A549 treated with ZK216348 at 1 μM for 4 hours (cell line): ENCODE data around the gene USH1G. TPM values are rescaled to one million over a fixed set of nuclear protein-coding genes. Genes with fewer than 3 reads are reported as not detected.

Experiments used
- total RNA-seq: library from RNA; stranded (reverse); fragments of 200-300 nt; extraction: Qiagen RNA extraction; gene quantifications from 5 replicates; pipeline ENCODE4 v1.2.3, GENCODE V29; 2022; ENCODE audit warnings: low read depth

The USH1G gene
- total RNA-seq = 0.08 to 0.18 TPM (median 0.12 TPM) in 4 of 5 replicates, not detected in the other

DNA sequence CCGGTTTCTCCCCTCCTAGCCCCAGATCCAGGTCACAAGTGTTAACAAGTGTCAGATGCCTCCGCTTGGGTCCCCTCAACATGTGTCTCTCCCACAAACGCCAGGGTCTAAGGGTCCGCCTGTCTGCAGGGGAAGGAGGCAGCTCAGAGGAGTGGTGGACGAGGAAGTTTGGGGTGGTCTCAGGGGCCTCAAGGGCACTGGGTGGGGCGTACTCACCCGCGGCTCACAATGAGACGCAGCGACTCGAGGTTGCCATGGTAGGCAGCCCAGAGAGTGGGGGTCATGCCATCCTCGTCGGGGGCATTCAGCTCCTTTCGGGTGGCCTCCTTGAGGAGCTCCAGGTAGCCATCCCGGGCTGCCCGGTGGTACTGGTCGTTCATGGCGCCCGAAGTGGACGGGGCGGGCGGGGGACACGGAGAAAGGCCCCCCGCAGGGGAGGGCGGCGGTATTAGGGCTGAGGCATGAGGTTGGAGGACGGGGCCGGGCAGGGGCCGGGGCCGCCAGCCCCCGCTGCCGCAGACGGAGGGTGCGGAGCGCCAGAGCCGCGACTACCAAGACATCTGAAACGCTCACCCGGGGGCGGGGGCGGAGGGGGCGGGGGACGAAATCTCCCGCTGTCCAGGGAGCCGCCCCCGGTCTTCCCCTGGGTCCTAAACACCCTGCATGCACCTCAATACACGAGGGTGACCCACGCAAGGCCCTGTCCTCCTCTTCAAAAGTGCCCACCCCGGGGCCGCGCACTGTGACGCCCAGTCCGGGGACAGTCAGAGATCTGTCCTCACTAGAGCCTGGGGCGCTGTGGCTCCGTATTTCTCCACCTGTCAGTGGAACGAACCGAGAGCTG is at the start of gene USH1G:
Gene USH1G, minus strand, starts transcription at position 562 of the 844 bp plus-strand sequence. Its CDS starts 182 bp downstream, at position 380.

DNA sequence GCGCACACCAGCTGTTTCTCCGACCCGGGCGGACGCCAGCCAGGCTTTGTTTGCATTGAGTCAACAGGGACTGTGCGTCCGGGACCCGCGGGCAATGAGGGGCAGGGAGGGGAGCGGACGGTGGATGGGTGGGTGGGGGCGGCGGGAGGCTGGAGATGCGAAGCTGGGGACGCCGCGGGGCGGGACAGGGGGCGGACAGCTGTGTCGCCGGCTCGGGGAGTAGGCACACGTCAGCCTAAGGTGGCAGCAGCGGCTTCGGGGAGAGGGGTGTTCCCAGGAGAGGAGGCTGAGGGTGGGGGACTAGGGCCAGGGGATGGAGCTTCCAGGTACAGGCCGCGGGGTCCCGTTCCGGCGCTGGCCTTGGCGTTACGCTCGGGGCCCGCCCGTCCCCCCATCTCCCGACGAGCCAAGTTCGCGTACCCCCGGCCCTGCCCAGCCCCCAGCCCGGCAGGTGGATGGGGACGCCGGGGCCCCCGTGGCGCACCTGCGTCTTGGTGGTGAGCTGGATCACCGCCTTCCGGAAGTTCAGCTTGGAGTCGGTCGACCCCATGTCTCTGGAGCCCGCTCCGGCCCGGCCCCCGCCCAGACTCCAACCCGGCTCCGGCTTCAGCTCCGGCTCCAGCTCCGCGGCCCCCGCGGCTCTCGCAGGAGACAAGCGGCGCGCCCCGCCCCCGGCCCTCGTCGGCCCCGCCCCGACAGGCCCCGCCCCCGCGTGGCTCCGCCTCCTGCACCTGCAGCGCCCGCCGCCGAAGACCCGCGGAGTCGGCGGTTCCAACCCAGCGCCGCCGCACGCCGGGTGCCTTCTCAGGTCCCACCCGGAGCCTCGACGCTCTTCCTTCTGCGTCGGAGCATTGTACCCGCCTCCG is 49.3 kb upstream of the USH1G start, which contains the start of gene HID1:
Gene HID1, minus strand, starts transcription at position 653 of the 866 bp plus-strand sequence. Its CDS starts 103 bp downstream, at position 550.

DNA sequence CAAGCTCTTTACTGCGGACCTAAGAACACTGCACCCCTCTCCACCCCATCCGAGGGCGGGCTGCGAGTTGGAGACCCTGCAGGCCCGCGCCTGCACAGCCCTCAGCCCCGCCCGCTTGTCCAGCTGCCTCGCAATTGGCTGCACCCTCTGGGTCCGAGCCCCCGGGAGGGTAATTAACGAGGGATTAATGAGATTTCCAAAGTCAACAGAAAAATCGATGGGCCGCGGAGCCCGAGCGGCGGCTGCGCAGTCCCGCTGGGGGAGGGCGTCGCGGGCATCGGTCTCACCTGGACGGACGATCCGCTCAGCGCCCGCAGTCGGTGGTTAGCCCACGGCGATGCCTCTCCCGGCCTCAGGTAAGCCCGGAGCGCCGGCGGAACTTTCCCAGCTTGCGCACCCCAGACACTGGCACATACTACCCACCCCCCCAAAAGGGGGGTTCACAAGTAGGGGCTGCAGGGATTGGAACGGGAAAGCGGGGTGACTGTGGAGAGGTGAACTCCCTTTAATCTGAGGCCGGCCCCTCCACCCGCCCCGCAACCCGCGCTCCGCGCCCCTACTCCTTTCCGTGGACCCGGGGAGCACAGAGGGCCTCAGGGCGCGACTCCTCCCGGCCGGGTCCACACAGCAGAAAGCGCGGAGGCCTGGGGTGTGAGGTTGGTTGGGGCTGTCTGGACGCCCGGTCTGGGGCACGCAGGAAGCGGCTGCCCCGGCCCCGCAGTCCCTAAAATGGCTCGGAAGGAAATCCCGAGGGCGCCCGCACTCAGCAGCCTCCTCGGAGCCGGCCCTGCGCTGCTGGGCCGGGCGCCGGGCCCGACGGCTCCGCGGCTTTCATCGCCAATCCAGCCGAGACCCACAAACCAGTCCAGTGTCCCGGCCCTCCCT is 12.8 kb upstream of the USH1G start, which contains the start of gene OTOP3:
Gene OTOP3, plus strand, starts transcription at position 314 of the 885 bp plus-strand sequence. Its CDS starts 24 bp downstream, at position 338.

DNA sequence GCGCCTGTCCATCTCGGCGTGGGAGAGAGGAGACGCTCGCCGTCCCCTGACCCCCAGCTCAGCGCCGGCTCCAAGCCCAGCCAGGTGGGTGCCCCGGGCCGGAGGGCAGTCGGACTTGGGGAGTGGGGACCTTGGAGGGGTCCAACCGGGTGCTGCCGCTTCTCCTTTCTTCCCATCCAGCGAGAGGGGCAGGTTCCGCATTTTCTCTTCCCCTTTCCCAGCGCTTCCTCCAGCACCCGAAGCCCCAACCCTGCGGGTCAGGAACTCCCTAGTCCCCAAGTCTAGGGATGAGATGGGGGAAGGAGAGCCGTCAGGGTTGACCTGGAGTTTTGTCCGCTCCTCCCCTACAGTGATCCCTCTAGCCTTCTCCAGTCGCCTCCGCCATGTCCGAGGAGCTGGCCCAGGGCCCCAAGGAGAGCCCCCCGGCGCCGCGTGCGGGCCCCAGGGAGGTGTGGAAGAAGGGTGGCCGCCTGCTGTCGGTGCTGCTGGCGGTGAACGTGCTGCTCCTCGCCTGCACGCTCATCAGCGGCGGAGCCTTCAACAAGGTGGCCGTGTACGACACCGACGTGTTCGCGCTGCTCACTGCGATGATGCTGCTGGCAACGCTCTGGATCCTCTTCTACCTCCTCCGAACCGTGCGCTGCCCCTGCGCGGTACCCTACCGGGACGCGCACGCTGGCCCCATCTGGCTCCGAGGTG is 1.3 kb upstream of the USH1G start, which contains the start of gene OTOP2:
Gene OTOP2, plus strand, starts transcription at position 24 of the 699 bp plus-strand sequence. Its CDS starts 360 bp downstream, at position 384.

DNA sequence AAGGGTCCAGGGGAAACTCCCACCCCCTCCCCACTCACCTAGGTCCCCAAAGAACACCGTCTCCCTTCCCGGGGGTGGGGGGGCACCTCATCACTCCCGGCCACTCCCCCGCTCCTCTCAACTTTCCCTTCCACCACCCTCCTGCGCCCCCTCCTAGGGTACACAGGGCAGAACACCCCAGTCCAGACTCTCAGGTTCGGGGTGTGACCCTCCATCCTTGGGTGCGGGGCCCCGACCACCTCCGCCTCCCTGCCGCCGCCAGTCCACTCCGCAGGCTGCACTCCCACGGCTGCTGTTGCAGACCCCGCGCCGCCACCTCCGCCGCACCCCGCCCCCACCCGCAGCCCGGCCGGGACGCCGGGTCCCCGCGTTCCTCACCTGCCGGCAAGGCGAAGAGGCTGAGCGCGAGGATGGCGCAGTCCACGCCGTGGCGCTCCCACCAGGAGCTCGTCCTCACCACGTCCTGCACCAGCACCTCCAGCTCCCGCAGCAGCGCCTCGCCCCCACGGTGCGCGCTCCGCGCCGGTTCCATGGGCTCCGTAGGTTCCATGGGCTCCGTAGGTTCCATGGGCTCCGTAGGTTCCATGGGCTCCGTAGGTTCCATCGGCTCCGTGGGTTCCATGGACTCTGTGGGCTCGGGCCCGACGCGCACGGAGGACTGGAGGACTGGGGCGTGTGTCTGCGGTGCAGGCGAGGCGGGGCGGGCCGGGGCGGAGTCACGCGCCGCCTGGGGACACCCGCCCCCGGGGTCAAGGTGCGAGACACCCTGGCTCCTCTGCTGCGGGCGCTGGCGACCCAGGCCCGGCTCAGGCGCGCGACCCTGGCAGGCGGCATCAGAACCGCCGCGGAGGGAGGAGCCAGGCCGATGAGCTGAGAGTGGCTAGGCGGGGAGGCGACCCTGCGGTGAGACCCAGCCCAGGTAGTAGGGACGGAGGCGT is 29.8 kb downstream of the USH1G start, which contains the start of gene FADS6:
Gene FADS6, minus strand, starts transcription at position 660 of the 938 bp plus-strand sequence. Its CDS starts 38 bp downstream, at position 622.

DNA sequence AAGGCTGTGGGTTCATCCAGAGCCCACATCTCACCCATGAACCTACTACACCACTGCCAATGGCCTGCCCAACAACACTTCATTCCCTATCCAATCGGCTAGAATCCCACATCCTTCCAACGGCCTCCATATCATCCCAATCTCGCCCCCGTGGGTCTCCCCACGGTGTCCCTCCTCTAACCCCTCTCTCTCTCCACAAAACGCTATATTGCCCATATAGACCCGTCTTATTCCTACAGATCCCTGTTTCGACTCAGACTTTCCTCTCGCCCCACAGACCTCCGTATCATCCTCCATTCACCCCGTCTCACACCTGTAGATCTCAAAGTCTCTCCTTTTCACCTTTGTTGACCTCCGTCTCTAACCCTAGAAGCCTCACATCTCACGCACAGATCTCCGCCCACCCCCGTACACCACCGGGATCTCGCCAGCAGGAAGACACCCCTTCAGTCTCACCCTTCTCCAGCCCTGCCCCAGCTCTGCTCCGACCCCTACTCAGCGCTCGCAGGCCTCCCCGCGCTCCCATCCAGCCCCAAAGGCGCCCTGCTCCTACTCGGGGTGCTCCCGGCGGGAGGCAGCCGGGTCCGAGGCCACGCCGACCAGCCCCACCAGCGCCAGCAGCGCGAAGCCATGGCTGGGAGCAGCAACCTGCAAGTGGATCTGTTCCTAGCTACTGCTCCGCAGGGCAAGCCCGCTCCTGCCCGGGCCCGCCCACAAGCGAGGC is 50.6 kb downstream of the USH1G start, which contains the start of gene FDXR:
Gene FDXR, minus strand, starts transcription at position 682 of the 724 bp plus-strand sequence. Its CDS starts 50 bp downstream, at position 632.

Other genes with a start within 250 kb of the USH1G start
- gene CD300LF, start 210.3 kb downstream of the USH1G start, total RNA-seq = not detected in 5 replicates
- 1.0 to 2.1 TPM (median 1.3 TPM) in 5 replicates for gene RAB37, start 186.0 kb downstream of the USH1G start, total RNA-seq
- 28.8 to 52.1 TPM (median 45.9 TPM) in 5 replicates for gene NHERF1, start 174.6 kb downstream of the USH1G start, total RNA-seq
- gene NAT9, start 146.9 kb downstream of the USH1G start, total RNA-seq = 46.7 to 59.5 TPM (median 57.8 TPM) in 5 replicates
- gene GRIN2C, start 63.4 kb downstream of the USH1G start, total RNA-seq = 0.21 to 0.52 TPM (median 0.27 TPM) in 5 replicates
- gene FDXR, start 50.3 kb downstream of the USH1G start, total RNA-seq = 33.6 to 70.0 TPM (median 67.8 TPM) in 5 replicates
- not detected in 5 replicates for gene FADS6, start 29.6 kb downstream of the USH1G start, total RNA-seq
- gene OTOP2, start 1.0 kb upstream of the USH1G start, total RNA-seq = 0.06 to 0.14 TPM in 2 of 5 replicates, not detected in the others
- not detected in 5 replicates for gene OTOP3, start 12.6 kb upstream of the USH1G start, total RNA-seq
- 7.1 to 12.7 TPM (median 11.0 TPM) in 5 replicates for gene HID1, start 49.5 kb upstream of the USH1G start, total RNA-seq
- gene CDR2L, start 64.4 kb upstream of the USH1G start, total RNA-seq = 41.1 to 73.3 TPM (median 64.5 TPM) in 5 replicates
- gene MRPL58, start 89.4 kb upstream of the USH1G start, total RNA-seq = 75.8 to 85.3 TPM (median 76.5 TPM) in 5 replicates
- 453 to 615 TPM (median 486 TPM) in 5 replicates for gene ATP5PD, start 123.7 kb upstream of the USH1G start, total RNA-seq
- gene KCTD2, start 124.0 kb upstream of the USH1G start, total RNA-seq = 26.4 to 33.7 TPM (median 30.7 TPM) in 5 replicates
- gene SLC16A5, start 164.7 kb upstream of the USH1G start, total RNA-seq = 16.8 to 35.9 TPM (median 29.7 TPM) in 5 replicates
- 17.4 to 21.8 TPM (median 18.7 TPM) in 5 replicates for gene ARMC7, start 186.7 kb upstream of the USH1G start, total RNA-seq
- 82.9 to 136 TPM (median 131 TPM) in 5 replicates for gene NT5C, start 208.5 kb upstream of the USH1G start, total RNA-seq
- gene JPT1, start 231.3 kb upstream of the USH1G start, total RNA-seq = 675 to 933 TPM (median 796 TPM) in 5 replicates